HepG2 (cell line): ENCODE results near the gene NPBWR2. TPM values are rescaled to one million over a fixed set of nuclear protein-coding genes. Genes with fewer than 3 reads are reported as not detected.

Experiments
- CSRNP2 ChIP-seq: sonication (generic); formaldehyde crosslinking; conservative IDR thresholded peaks from 2 replicates; pipeline ENCODE4 v1.8.0; 2022; ENCODE audit warnings: low read depth, missing genetic modification reagents
- DMTF1 ChIP-seq: sonication (generic); formaldehyde crosslinking; IDR thresholded peaks from 2 replicates; pipeline ENCODE4 v1.4.0; 2020; ENCODE audit warnings: mild to moderate bottlenecking, missing genetic modification reagents
- HNF1A ChIP-seq, 2 experiments: sonication (generic) in 1 of 2; formaldehyde crosslinking in 1 of 2; IDR thresholded peaks; 2 replicates each; pipeline versions ENCODE4 v1.4.0 to v1.6.1; 2016 to 2020; ENCODE audit warnings: borderline replicate concordance in 1 of 2, low read depth in 1 of 2, mild to moderate bottlenecking in 1 of 2, missing genetic modification reagents in 1 of 2
- JUN ChIP-seq: sonication (generic); formaldehyde crosslinking; IDR thresholded peaks from 2 replicates; pipeline ENCODE4 v1.4.0; 2020; ENCODE audit warnings: mild to moderate bottlenecking, missing genetic modification reagents
- KLF11 ChIP-seq: IDR thresholded peaks from 2 replicates; pipeline ENCODE4 v1.6.1; 2016; ENCODE audit warnings: missing compliant biosample characterization
- PRPF4 ChIP-seq: fragments of 200-400 bp; formaldehyde crosslinking; IDR thresholded peaks from 2 replicates; pipeline ENCODE4 v1.6.1; 2016; ENCODE audit warnings: low read length, low read depth; ENCODE audit not compliant: poor library complexity, severe bottlenecking
- ZHX1 ChIP-seq: sonication (generic); formaldehyde crosslinking; IDR thresholded peaks from 2 replicates; pipeline ENCODE4 v1.8.1; 2022; ENCODE audit warnings: low read depth, mild to moderate bottlenecking, missing genetic modification reagents
- ZMYM4 ChIP-seq: sonication (generic); formaldehyde crosslinking; IDR thresholded peaks from 2 replicates; pipeline ENCODE4 v1.8.1; 2023; ENCODE audit warnings: mild to moderate bottlenecking, missing genetic modification reagents
- ZNF224 ChIP-seq: sonication (generic); formaldehyde crosslinking; IDR thresholded peaks from 2 replicates; pipeline ENCODE4 v1.5.0; 2020; ENCODE audit warnings: mild to moderate bottlenecking, missing genetic modification reagents
- ZNF547 ChIP-seq: sonication (generic); formaldehyde crosslinking; IDR thresholded peaks from 2 replicates; pipeline ENCODE4 v1.5.1; 2020; ENCODE audit warnings: mild to moderate bottlenecking, missing genetic modification reagents
- ZNF569 ChIP-seq: sonication (generic); formaldehyde crosslinking; IDR thresholded peaks from 2 replicates; pipeline ENCODE4 v1.5.0; 2020; ENCODE audit warnings: mild to moderate bottlenecking, missing genetic modification reagents, moderate library complexity, borderline replicate concordance
- ZNF644 ChIP-seq: IDR thresholded peaks from 2 replicates; pipeline ENCODE4 v1.6.1; 2016; ENCODE audit warnings: low read depth
- ZNF652 ChIP-seq: IDR thresholded peaks from 2 replicates; pipeline ENCODE4 v1.6.1; 2016; ENCODE audit warnings: low read depth, borderline replicate concordance
- ZNF672 ChIP-seq: sonication (generic); formaldehyde crosslinking; IDR thresholded peaks from 2 replicates; pipeline ENCODE4 v1.8.1; 2022; ENCODE audit warnings: missing genetic modification reagents
- ZNF709 ChIP-seq: sonication (generic); formaldehyde crosslinking; IDR thresholded peaks from 2 replicates; pipeline ENCODE4 v1.5.0; 2020; ENCODE audit warnings: mild to moderate bottlenecking, missing genetic modification reagents
- ZNF740 ChIP-seq: sonication (generic); formaldehyde crosslinking; IDR thresholded peaks from 2 replicates; pipeline ENCODE4 v1.4.0; 2020; ENCODE audit warnings: missing genetic modification reagents
- ZNF792 ChIP-seq: IDR thresholded peaks from 2 replicates; pipeline ENCODE4 v1.6.1; 2016
- ZNF891 ChIP-seq: sonication (generic); formaldehyde crosslinking; IDR thresholded peaks from 2 replicates; pipeline ENCODE4 v1.5.0; 2020; ENCODE audit warnings: mild to moderate bottlenecking, missing genetic modification reagents
- polyA plus RNA-seq, 8 experiments: library from polyadenylated mRNA; depleted of rRNA in 3 of 8; stranded (reverse) in 7 of 8; unstranded in 1 of 8; fragments of >200 nt; fragmentation: Illumina TruSeq in 4 of 8; extraction: Trizol in 4 of 8; gene quantifications; 2 replicates each; pipeline versions ENCODE4 v1.2.1 to v1.2.3, GENCODE V29; 2011 to 2016; ENCODE audit warnings: low read depth in 4 of 8, missing spikeins in 1 of 8, mixed read lengths in 1 of 8; ENCODE audit not compliant: insufficient read depth in 1 of 8
- total RNA-seq, 5 experiments: library from RNA; depleted of rRNA; stranded (reverse); fragments of >200 nt; fragmentation: Illumina TruSeq; extraction: Trizol; gene quantifications; 2 replicates each; pipeline ENCODE4 v1.2.3, GENCODE V29; 2016; ENCODE audit warnings: low read depth in 1 of 5

The NPBWR2 gene
- total and polyA plus RNA-seq, 2 of the 13 experiments (the other 11 are each of a cell fraction or from before 2014, with no cell fraction given): not detected

GRCh38 chr20:64101731-64102621, 5.4 kb downstream of the NPBWR2 start (continued):
- TF ChIP-seq HNF1A (IDR thresholded peaks at IDR 0.05; ENCODE audit: low read depth) (no peak), HNF1A (CRISPR knock-in tag; IDR thresholded peaks at IDR 0.05; ENCODE audit: borderline replicate concordance) (no peak), KLF11 (CRISPR knock-in tag) (no peak), ZNF547 (peak; percentile 66; the same call in 1 of the 2 replicates), ZMYM4 (CRISPR knock-in tag) (no peak), ZNF652 (CRISPR knock-in tag) (no peak), ZNF792 (CRISPR knock-in tag) (no peak), ZNF224 (CRISPR knock-in tag) (no peak), ZNF891 (CRISPR knock-in tag) (peak; percentile 80), JUN (CRISPR knock-in tag) (no peak), ZNF709 (peak; percentile 44; the same call in 1 of the 2 replicates), ZNF644 (CRISPR knock-in tag) (no peak), ZNF569 (CRISPR knock-in tag) (no peak), PRPF4 (no peak), ZHX1 (CRISPR knock-in tag) (no peak), ZNF740 (CRISPR knock-in tag) (no peak), ZNF672 (CRISPR knock-in tag) (no peak), DMTF1 (CRISPR knock-in tag) (no peak), CSRNP2 (CRISPR knock-in tag) (no peak)
